HG03135 (cell line): Measurements from ENCODE around the gene UTRN.

ENCODE experiments used
- ATAC-seq: cut with Tn5 transposase; IDR thresholded peaks from one replicate; pipeline ENCODE4 v1.9.1; 2021; ENCODE audit warnings: mild to moderate bottlenecking, moderate library complexity; ENCODE audit not compliant: unreplicated experiment

UTRN gene

DNA sequence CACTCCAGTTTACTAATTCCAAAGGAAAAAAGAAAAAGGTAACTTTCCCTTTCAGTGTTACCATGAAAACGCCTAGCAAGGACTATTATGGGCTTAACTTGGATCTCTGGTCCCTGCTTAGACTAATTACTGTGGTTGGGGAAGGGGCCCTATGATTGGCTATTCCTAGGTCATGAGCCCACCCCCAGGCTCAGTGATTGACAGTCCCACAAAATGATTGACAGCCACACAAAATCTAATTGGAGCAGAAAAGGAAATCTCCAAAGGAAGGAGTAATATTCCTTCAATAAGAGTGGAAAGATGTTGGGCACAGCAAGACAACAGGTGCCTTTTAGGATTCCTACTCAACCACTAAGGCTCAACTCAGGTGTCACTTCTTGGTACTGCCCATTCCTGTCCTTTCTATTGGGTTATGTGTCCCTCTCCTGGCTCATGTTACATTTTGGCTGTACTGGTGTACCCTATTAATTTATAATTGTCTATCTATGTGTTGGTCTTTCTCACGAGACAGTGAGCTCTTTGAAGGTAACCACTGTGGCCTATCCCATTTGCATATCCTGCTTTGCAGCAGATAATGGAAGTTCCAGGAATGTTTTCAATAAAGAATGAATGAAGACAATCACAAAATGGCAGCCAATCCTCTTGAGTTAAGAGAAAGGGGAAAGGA is 5.5 kb upstream of the UTRN start:
- ATAC-seq: no peak

DNA sequence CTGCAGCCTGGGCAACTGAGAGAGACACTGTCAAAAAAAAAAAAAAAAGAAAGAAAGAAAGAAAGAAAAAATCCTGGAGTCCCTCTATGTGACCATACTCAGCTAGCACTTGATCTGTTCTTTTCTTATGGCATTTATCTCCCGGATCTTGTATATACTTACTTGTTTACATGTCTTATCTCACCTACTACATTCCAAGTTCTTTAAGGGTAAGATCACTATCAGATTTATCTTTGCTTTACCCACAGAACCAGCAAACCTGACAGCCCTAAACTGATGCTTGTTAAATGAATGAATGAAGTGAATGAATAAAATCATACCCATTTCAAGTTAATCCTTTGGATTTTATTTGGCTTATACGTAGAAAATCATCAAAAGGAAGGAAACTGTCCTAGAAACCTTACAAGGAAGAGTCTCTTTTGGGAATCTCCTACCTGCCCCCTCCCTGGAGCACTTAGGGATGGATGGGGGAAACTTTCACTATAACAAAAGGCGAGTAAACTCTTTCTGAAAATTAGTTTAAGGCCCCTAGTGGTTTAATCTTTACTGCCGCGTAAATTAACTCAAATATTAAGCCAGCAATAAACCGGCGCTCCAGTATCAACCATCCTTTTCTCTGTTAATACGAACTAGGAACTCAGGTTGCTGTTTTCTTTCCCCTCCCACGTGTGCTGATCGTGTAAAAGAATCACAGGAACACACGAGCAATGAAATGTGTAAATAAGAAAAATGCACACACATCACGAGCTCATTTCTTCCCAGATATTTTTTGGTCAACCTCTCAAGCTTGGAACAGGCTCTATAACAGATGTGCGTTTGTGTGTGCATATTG is 1.3 kb upstream of the UTRN start:
- no peak for ATAC-seq

DNA sequence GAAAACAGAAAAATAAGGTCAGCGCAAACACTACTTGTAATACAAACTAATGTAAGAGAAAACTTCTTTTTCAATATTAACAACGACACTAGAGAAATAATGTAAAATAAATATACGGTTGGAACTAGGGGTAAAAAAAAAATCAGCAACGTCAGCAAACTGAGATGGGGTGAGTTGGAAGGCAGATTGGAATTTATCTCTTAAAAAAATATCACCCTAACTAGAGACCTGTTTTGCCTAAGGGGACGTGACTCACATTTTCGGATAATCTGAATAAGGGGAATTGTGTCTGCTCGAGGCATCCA is 705 bp upstream of the UTRN start:
- no peak for ATAC-seq

DNA sequence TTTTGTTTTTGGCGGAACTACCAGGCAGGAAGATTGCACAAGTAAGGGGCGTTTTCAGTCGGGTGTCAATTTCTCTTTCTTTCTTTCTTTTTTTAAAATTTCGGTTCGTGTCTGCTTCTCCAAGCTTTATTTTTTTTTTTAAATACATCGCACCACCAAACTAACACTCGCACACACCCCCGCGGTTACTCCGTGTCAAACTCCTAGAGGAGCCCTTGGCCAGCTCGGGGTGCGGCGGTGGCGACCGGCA is 338 bp downstream of the UTRN start:
- no peak for ATAC-seq

DNA sequence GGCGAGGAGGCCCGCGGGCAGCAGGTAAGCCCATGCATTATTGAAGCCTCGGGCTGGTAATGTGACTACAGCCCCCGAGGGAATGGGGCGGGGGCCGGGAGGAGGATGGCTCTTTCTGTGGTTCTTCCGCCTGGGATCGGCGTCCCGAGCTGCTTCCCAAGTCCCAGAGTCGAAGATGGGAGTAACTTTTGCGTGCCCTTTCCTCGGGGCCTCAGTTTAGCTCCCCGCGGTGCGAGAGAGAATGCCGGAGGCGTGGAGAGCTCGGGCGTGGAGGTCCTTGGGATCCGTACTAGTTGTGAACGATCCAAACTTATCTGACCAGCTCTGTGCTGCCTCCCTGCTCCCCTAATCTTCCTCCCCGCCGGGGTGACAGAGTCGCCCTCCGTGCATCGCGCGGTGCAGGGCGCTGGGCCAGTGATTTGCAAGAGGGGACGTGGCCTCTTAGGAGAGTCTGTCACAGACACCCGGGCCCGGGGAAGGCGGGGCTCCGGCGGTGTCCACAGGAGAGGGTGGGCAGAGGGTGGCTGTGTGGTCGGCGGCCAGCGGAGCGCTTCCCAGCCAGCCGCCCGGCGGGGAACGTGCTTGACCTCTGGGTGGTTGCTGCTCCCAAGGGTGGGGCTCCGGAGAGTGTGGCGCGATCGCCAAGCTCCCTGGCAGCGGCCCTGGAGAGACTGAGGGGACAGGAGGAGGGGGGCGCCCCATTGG is 815 bp downstream of the UTRN start:
- ATAC-seq: peak; percentile 41

DNA sequence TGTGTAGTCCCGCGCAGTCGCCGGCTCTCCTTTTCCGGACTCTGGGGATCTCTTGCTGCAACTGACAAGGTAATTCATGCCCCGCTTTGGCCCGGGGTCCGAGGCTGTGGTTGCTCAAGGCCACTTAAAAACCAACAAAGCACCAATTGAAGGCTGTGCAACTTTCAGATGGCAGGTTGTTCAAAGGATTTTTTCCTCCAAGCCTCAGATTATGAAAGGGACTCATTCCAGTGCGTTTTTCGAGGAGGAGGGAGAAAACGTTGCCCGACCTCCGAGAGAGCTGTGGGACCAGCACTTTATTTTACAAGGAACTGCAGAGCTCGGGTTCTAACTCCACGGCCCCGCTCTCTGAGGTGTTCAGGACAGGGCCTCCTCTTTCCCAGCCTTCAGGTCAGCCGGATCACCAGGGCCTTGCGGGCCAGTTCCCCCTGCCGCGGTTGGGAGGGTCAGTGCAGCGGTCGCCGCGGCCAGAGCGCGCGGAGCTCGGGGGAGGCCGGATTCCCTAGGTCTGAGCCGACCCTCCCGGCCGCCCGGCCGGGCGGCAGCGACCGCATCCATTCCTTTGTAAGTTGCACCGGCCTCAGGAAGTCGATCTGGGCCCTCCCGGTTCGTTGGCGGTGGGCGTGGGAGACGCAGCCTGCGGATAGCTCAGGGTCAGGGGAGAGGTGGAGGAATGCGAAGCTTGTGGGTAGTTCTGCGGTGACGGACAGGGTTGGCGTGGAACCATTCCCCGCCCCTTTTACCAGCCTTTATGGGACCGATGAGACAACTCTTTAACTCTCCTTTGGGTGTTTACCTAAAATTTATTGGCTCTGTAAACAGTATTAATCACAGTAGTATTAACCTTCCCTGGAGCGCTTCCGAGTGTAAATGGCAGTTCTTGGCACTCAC is 1.6 kb downstream of the UTRN start:
- ATAC-seq: no peak

DNA sequence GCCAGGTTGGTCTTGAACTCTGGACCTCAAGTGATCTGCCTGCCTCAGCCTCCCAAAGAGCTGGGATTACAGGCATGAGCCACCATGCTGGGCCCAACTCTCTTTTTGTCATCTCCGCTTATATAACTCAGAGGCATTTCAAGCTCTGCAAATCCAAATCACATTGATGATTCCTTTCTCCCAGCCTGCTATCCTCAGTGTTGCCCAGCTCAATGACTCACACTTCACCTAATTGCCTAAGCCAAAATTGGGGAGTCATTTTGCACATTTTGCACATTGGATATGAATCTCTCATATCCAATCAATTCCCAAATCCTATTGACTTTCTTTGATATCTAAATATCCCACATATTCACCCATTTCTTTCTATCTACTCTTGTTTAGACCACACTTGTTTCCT is 3.9 kb downstream of the UTRN start:
- no peak for ATAC-seq

DNA sequence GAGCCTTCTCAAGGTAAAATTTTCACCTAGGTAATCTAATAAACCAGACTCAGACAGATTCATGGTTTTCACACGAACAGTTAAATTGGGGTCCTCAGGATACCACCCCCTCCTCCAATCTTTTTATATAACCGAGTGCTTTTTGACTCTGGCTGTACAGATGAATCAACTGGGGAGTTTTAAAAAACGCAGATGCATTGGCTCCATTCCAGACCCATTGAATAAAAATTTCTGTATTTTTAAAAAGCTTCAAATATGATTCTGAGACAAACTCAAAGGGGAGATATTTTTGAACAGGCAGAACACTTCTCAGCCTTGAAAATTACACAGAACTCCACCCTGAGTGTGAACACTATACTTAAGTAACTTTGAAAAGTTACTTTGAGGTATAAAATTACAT is 7.2 kb downstream of the UTRN start:
- ATAC-seq: no peak

DNA sequence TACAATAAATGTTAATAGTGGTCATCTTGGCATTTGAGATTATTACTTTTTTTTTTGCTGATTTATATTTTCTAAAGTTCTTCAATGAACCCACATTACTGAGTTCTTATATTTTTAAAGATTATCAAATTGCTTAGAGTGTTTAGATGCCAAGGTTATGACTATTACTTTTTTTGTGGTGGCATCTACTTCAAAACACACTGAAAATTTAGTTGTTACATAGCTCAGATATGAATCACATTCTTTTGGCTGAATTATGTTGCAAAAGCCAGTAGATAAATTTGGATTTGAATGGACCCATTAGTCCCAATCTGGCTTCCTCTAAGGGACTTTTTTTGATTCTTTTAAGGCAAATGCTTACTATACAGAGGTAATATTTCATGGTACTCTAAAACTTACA is 8.9 kb downstream of the UTRN start:
- no peak for ATAC-seq

DNA sequence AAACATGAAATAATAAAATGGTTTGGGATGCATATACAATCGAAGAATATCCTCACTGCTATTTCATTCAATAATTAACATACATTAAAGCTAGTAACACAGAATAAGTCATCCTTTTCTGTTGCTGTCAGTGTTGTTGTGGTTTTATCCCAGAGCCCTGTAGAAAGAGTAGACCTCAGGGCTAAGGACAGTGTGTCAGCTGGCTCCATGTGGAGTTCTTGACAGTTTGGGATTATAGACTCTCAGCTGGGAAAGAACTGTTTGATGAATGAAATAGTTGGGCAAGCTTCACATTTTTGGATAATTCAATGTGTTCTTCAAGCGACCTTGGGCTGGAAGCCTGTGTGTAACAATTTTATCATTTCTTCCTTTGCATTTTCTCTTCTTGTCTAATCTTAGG is 10.1 kb downstream of the UTRN start:
- ATAC-seq: no peak

DNA sequence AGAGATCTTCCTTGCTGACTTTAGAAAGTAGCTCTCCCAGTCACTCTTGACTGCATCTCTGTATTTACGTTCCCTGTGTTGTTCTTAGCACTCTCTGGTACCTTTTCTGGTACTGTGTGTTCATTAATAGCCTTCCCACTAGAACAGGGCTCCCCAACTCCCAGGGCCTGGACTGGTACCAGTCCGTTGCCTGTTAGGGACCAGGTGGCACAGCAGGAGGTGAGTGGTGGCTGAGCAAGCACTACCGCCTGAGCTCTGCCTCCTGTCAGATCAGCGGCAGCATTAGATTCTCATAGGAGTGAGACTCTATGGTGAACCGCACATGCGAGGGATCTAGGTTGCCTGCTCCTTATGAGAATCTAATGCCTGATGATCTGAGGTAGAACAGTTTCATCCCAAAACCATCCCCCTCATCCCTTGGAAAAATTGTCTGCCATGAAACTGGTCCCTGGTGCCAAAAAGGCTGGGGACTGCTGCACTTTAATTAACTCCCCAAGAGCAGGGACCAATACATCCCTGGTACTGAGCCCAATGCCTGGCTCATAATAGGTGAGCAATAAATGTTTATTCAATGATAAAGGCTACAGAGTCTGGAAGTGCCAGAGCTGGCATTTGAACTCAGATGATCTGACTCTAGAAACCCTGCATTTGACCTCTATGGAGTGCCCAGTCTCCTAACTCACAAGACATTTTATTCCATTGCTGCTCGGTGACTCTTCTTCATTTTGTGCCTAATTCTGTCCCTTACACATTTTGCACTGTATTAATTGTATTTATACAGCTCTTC is 11.0 kb downstream of the UTRN start:
- no peak for ATAC-seq

DNA sequence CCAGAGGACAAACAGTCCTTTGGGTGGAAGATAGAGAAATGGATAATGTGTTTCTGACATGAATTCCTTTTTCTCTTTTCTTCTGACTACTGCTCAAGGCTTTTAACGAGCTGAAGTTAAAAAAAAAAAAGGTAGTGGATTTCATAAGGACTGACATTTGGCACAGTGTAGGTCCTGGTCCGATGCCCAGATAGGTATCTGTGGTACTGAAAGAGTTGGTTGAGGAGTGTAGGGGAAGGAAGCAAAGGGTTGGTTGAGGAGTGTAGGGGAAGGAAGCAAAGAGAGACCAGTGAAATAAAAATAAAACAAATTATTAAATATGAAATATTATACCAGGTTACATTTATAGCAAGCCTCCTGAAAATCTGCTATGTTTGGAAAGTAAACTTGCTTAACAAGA is 11.8 kb downstream of the UTRN start:
- ATAC-seq: no peak

DNA sequence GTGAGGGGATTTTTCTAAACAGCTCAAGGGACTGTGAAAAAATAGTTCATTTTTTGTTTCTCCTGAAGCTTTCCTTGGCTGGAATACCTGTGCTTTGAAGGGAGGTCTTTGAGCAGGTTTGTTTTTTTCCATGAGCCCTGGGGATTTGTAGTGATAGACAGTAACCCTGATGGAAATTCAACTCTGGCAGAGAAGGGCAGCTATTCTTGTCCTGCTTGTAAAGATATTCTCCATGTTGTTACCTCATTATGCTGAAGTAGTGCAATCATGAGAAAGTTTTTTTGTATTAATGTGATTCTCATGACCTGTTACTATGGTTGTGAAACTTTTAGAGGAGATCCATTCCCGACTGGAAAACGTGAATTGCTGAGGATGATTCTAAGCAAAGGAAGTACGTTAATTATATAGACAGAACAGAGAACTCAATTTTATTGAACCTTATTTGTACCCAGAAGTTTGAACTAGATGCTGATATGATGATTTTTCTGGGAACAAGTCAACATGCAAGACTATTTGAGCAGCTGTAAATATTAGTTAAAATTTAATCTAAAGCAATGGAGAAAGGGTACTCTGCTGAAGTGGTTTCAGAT is 12.5 kb downstream of the UTRN start:
- ATAC-seq: no peak

DNA sequence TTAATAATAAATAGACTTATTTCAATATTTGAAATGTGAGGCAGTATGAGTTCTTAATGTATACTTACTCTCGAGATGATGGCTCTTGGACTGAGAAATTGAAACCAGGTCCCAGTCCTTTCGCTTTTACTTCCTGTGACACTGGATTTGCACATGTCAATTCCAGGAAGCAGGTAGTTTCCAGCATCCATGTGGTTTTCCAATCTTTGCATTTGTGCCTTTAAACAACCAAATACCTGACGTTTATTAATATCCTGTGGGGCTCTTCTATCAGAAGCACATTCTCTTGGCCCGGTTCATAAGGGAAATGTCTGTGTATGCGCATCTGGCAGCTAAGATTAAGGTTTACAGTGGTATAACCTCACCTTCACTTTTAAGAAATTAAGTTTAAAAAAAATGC is 13.1 kb downstream of the UTRN start:
- ATAC-seq: no peak

DNA sequence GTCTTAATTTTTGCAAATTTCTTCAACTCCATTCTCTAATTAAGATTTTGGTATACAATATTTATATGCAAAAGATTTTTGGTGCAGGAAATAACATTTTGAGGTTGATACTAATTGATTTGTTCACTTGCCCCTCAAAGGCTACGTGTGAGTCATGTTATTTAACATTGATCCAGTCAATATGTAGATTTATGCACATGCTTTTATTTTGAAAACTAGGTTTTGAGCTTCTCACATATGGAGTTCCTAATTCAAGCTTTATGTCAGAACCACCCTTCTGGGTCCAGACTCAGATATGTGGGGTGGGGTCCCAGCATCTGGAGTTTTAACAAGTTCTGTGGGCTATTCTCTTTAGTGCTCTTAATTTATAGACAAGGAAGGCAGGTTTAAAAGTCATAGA is 13.8 kb downstream of the UTRN start:
- no peak for ATAC-seq

DNA sequence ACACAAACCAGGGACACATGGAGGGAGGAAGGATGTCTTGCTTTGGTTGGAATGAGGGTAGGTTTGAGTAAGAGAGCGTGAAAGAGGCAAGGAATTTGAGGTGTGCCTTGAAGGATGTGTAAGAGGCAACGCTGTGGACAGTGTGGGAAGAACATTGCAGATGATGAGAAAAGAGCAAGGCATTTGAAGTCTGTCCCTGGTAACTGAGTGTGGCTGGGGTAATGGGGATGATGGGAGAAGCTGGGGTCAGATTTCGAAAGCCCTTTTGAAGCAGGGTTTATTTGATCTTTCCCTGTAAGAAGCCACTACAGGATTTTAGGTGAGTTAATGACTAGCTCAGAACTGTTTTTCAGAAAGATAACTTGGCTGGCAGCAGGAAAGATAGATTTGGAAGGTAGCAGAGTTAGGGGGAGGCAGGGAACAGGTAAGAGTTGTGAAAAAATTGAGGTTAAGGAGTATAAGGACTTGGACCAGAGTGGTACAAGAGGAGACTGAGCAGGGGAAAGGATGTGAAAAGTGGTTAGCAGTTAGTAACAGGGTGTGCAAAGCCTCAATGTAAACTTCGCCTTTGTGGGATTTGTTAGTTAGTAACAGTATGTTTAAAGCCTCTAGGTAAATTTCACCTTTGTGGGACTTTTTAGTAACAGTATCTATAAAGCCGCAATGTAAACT is 17.7 kb downstream of the UTRN start:
- no peak for ATAC-seq

DNA sequence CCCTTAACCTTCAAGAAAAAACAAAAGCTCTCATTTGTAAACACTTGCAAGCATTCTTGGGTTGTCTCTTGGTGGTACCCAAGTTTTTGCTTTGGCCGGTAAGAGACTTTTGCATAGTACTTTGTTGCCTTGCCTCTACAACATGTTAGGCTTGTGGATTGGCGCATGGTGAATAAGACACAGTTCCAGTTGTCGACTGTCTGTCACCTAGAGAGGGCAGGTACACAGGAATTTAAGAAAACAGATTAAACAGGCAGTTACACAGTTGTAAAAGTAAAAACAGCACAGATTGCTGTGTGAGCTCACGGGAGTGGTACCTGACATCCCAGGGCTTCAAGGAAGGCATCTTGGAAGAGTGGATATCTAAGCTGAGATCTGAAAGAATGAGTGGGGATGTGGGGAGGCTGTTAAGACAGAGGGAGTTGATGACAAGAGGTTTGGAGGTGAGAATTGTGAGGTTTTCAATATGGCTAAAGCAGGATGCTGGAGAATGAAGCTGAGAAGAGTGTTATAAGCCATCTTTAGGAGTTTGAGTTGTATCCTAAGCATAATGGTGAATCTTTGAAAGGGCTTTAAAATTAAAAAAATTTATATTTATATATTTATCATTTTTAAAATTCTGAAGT is 19.2 kb downstream of the UTRN start:
- no peak for ATAC-seq

DNA sequence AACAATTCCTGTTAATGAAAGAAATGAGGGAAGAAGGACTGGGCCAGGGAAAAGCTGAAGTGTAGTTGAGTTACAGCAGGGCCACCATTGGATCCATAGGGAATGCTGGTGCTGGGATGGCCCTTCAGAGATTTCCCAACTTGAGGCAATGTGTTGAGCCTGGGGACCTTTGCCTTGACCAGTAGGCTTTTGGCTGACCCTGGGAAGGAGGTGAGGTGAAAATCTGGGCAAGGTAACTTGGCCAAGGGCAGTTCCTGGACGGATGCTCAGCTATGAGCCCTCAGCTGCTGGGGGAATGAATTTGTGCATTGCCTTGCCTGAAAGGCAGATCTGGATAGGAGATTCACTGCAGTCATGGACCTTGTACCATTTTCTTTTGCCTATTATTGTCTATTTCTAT is 20.4 kb downstream of the UTRN start:
- ATAC-seq: peak; percentile 20

DNA sequence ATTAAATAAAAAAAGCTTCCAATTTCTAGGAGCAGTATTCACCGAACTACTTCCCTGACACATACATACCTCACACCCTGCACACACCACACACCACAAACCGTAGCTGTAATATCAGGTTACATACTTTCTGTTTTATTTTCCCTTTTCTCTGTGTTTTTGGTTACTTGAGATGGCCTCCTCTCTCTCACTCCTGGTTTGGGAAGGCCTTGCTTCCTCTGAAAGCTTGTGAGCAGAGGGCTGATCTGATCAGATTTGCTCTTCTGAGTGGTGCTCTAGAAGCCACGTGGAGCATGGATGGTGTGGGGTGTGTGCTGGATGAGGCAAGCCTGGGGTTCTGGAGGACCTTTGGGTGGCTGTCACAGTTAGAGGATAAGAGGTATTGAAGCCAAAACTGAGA is 20.9 kb downstream of the UTRN start:
- peak; percentile 98 for ATAC-seq
